ENCODE results near the gene HIRIP3. TPM values are rescaled to one million over a fixed set of nuclear protein-coding genes. Genes with fewer than 3 reads are reported as not detected.
"Not testable (repeated sequence)": the region's sequence is repeated elsewhere in the genome, so short reads cannot be mapped to it uniquely, and the experiment has no call there.

The HIRIP3 gene
- total RNA-seq, 4 donors from 2014 or later = 5.8 to 15.1 (median 13.1) TPM

DNA sequence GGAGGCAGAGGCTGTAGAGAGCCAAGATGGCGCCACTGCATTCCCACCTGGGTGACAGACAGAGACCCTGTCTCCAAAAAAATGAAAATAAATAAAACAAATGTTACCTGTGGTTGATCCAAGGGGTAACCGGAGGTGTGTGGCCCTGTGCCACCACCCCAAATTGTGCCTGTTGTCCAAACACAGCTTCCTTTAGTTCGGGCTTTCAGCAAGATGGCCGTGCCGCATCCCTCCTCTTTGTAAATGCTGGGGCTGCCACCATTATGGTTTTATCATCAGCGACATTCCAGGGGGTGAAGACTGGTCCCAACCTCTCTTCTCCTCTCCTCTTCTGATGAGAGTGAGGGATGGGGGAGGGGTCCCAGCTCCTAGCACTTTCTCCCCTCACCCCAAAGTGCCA lies 27.5 kb upstream of the HIRIP3 start, which contains the start of gene C16orf92:
Gene C16orf92, plus strand, starts transcription at position 312 of the 400 bp plus-strand sequence. CDS start 143 bp downstream, outside the sequence.
- Histone ChIP-seq H3K9me3 (no peaks in the 10 kb centered on the region), H3K27me3 (peaks cover 0 to 4% of the 10 kb centered on the region in 2 donors), H3K36me3 (no peaks in the 10 kb centered on the region), H3K27ac (no peak within 1 kb of the TSS), H3K4me1 (peaks cover 0 to 9% (median 4%) of the 10 kb centered on the region in 4 donors), H3K4me3 (no peak within 1 kb of the TSS)
- no peak for TF ChIP-seq CTCF (IDR thresholded peaks at IDR 0.05)
- TF ChIP-seq POLR2A (IDR thresholded peaks at IDR 0.05) = no peak
- DNase-seq = no peak

GRCh38 chr16:30018731-30019158 lies 23.3 kb upstream of the HIRIP3 start:
- Histone ChIP-seq H3K9me3 (no peaks in the 10 kb centered on the region), H3K4me1 (peaks cover 0 to 9% (median 4%) of the 10 kb centered on the region in 4 donors), H3K36me3 (no peaks in the 10 kb centered on the region), H3K27ac (no peak overlapping the region), H3K27me3 (no peaks in the 10 kb centered on the region), H3K4me3 (no peak overlapping the region)
- no peak for TF ChIP-seq CTCF (IDR thresholded peaks at IDR 0.05)
- no peak for TF ChIP-seq POLR2A (IDR thresholded peaks at IDR 0.05)
- no peak for DNase-seq

- not testable (repeated sequence) for H3K4me1 ChIP-seq, H3K4me3 ChIP-seq, DNase-seq, H3K27ac ChIP-seq, H3K27me3 ChIP-seq, H3K9me3 ChIP-seq, H3K36me3 ChIP-seq
These were observed 22.5 kb upstream of the HIRIP3 start for GRCh38 chr16:30017937-30018336.

- Histone ChIP-seq H3K4me3 (no peak overlapping the region), H3K9me3 (no peaks in the 10 kb centered on the region), H3K27ac (no peak overlapping the region), H3K36me3 (no peaks in the 10 kb centered on the region), H3K27me3 (no peaks in the 10 kb centered on the region), H3K4me1 (peaks cover 0 to 9% (median 4%) of the 10 kb centered on the region in 4 donors)
- TF ChIP-seq POLR2A (IDR thresholded peaks at IDR 0.05) = no peak
- TF ChIP-seq CTCF (IDR thresholded peaks at IDR 0.05) = no peak
- DNase-seq = no peak
These were observed 21.9 kb upstream of the HIRIP3 start for GRCh38 chr16:30017277-30017656.

DNA sequence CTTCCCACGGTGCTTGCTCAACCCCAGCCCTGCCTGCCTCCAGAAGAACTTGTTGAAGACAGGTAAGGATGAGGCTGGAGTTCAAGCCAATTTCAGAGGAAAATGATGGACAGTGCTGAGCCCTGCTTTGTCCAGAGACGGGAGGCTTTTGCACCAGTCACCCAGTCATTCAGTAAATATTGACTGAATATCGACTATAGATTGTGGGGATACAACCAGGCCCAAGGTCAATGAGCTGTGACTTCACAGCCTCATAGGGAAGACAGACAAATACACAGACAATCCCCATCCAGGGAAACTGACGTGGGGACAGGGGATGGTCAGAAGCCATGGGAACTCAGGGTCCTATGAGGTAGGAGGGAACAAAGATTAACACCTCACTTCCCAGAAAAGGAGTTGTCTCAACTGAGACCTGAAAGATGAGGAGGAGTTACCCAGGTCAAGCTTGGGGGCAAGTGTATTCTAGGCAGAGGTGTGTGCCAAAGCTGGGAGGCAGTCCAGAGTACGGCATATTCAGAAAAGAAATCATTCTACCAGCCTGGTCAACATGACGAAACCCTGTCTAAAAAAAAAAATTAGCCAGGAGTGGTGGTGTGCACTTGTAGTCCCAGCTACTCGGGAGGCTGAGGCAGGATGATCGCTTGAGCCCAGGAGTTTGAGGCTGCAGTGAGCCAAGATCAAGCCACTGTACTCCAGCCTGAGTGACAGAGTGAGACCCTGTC lies 21.3 kb upstream of the HIRIP3 start:
- peaks cover 0 to 8% (median 3%) of the 10 kb centered on the region in 4 donors for H3K4me1 ChIP-seq
- peaks cover 0 to 5% of the 10 kb centered on the region in 2 donors for H3K27me3 ChIP-seq
- no peaks in the 10 kb centered on the region for H3K9me3 ChIP-seq
- no peak for DNase-seq
- TF ChIP-seq CTCF (IDR thresholded peaks at IDR 0.05) = no peak
- TF ChIP-seq POLR2A (IDR thresholded peaks at IDR 0.05) = no peak
- H3K27ac ChIP-seq = no peak overlapping the region
- H3K4me3 ChIP-seq = no peak overlapping the region
- no peaks in the 10 kb centered on the region for H3K36me3 ChIP-seq

GRCh38 chr16:30015450-30015849 lies 20.0 kb upstream of the HIRIP3 start:
- DNase-seq, H3K9me3 ChIP-seq, H3K36me3 ChIP-seq, H3K4me3 ChIP-seq, H3K27ac ChIP-seq: not testable (repeated sequence)
- Histone ChIP-seq H3K27me3 (peaks cover 0 to 18% of the 10 kb centered on the region in 2 donors), H3K4me1 (peaks cover 0 to 13% (median 12%) of the 10 kb centered on the region in 4 donors)

GRCh38 chr16:30012598-30012997 lies 17.2 kb upstream of the HIRIP3 start:
- H3K4me3 ChIP-seq, H3K27ac ChIP-seq, H3K9me3 ChIP-seq, DNase-seq, H3K36me3 ChIP-seq: not testable (repeated sequence)
- Histone ChIP-seq H3K27me3 (peaks cover 0 to 27% of the 10 kb centered on the region in 2 donors), H3K4me1 (peaks cover 0 to 16% (median 13%) of the 10 kb centered on the region in 4 donors)
